Measurements from ENCODE around the gene CHCHD6. TPM values are rescaled to one million over a fixed set of nuclear protein-coding genes. Genes with fewer than 3 reads are reported as not detected.
"Not testable (repeated sequence)": the region's sequence is repeated elsewhere in the genome, so short reads cannot be mapped to it uniquely, and the experiment has no call there.

Gene CHCHD6
- total RNA-seq, 1 donor: 10.9 TPM

- DNase-seq (ENCODE audit: insufficient read length, low spot score, missing footprints): no peak
- Histone ChIP-seq H3K27ac (ENCODE audit: low read depth, low read length) (no peak overlapping the region), H3K4me1 (ENCODE audit: insufficient read depth, low read length) (peaks cover 38% of the 10 kb centered on the region), H2AFZ (ENCODE audit: low read length) (peak overlapping the region; percentile 18), H3K79me2 (ENCODE audit: insufficient read depth, low read length) (no peaks in the 10 kb centered on the region), H3K9me3 (ENCODE audit: low read depth, low read length) (no peaks in the 10 kb centered on the region), H3K36me3 (ENCODE audit: insufficient read depth, low read length) (no peaks in the 10 kb centered on the region), H4K20me1 (ENCODE audit: insufficient read depth, low read length) (no peaks in the 10 kb centered on the region), H3K27me3 (ENCODE audit: insufficient read depth, low read length) (no peaks in the 10 kb centered on the region), H3K4me2 (ENCODE audit: insufficient read depth, low read length) (peak overlapping the region; percentile 4), H3K4me3 (ENCODE audit: insufficient read depth, low read length) (no peak overlapping the region)
- no peak for TF ChIP-seq CTCF (IDR thresholded peaks at IDR 0.05; ENCODE audit: extremely low read depth, low read depth, low read length)
These were observed 80.2 kb downstream of the CHCHD6 start for GRCh38 chr3:126784254-126784653.

DNA sequence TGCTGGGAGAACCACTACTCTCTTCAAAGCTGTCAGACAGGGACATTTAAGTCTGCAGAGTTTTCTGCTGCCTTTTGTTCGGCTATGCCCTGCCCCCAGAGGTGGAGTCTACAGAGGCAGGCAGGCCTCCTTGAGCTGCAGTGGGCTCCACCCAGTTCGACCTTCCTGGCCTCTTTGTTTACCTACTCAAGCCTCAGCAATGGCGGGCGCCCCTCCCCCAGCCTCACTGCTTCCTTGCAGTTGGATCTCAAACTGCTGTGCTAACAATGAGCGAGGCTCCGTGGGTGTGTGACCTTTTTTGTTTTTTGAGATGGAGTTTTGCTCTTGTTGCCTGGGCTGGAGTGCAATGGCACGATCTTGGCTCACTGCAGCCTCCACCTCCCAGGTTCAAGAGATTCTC is 87.3 kb downstream of the CHCHD6 start:
- H2AFZ ChIP-seq (ENCODE audit: low read length); H3K4me2 ChIP-seq (ENCODE audit: insufficient read depth, low read length); H3K79me2 ChIP-seq (ENCODE audit: insufficient read depth, low read length); H3K27me3 ChIP-seq (ENCODE audit: insufficient read depth, low read length); H3K27ac ChIP-seq (ENCODE audit: low read depth, low read length); DNase-seq (ENCODE audit: insufficient read length, low spot score, missing footprints); H3K4me1 ChIP-seq (ENCODE audit: insufficient read depth, low read length); H3K9me3 ChIP-seq (ENCODE audit: low read depth, low read length); H3K36me3 ChIP-seq (ENCODE audit: insufficient read depth, low read length); H4K20me1 ChIP-seq (ENCODE audit: insufficient read depth, low read length); H3K4me3 ChIP-seq (ENCODE audit: insufficient read depth, low read length): not testable (repeated sequence)

DNA sequence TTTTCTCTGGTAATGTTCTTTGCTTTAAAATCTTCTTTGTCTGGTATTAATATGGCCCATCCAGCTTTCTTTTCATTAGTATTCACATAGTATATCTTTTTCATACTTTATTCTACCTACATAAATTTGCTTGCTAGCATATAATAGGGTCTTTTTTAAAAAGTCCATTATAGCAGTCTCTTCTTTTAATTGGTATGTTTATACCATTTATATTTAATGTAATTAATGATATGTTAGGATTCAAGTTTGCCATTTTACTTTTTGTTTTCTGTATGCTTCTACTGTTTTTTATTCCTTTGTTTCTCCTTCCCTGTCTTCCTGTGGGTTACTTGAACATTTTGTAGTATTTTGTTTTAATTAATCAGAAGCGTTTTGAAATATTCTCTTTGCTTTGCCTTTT is 89.0 kb downstream of the CHCHD6 start:
- no peaks in the 10 kb centered on the region for H3K4me1 ChIP-seq (ENCODE audit: insufficient read depth, low read length)
- no peak overlapping the region for H3K4me3 ChIP-seq (ENCODE audit: insufficient read depth, low read length)
- H3K4me2 ChIP-seq (ENCODE audit: insufficient read depth, low read length): no peak overlapping the region
- DNase-seq (ENCODE audit: insufficient read length, low spot score, missing footprints): no peak
- H3K27ac ChIP-seq (ENCODE audit: low read depth, low read length): no peak overlapping the region
- peaks cover 4% of the 10 kb centered on the region for H3K9me3 ChIP-seq (ENCODE audit: low read depth, low read length)
- H3K36me3 ChIP-seq (ENCODE audit: insufficient read depth, low read length): no peaks in the 10 kb centered on the region
- H3K27me3 ChIP-seq (ENCODE audit: insufficient read depth, low read length): no peaks in the 10 kb centered on the region
- no peaks in the 10 kb centered on the region for H4K20me1 ChIP-seq (ENCODE audit: insufficient read depth, low read length)
- no peak overlapping the region for H2AFZ ChIP-seq (ENCODE audit: low read length)
- no peak for TF ChIP-seq CTCF (IDR thresholded peaks at IDR 0.05; ENCODE audit: extremely low read depth, low read depth, low read length)
- no peaks in the 10 kb centered on the region for H3K79me2 ChIP-seq (ENCODE audit: insufficient read depth, low read length)

GRCh38 chr3:126797563-126797962 is 93.5 kb downstream of the CHCHD6 start:
- Histone ChIP-seq H4K20me1 (ENCODE audit: insufficient read depth, low read length) (no peaks in the 10 kb centered on the region), H3K36me3 (ENCODE audit: insufficient read depth, low read length) (no peaks in the 10 kb centered on the region)
- TF ChIP-seq CTCF (IDR thresholded peaks at IDR 0.05; ENCODE audit: extremely low read depth, low read depth, low read length): no peak

More at GRCh38 chr3:126797563-126797962, 93.5 kb downstream of the CHCHD6 start:
- no peaks in the 10 kb centered on the region for H3K79me2 ChIP-seq (ENCODE audit: insufficient read depth, low read length)
- peaks cover 6% of the 10 kb centered on the region for H3K4me1 ChIP-seq (ENCODE audit: insufficient read depth, low read length)
- DNase-seq (ENCODE audit: insufficient read length, low spot score, missing footprints): no peak
- H3K4me2 ChIP-seq (ENCODE audit: insufficient read depth, low read length): no peak overlapping the region
- H3K27ac ChIP-seq (ENCODE audit: low read depth, low read length): no peak overlapping the region
- H2AFZ ChIP-seq (ENCODE audit: low read length): no peak overlapping the region
- H3K4me3 ChIP-seq (ENCODE audit: insufficient read depth, low read length): no peak overlapping the region
- H3K9me3 ChIP-seq (ENCODE audit: low read depth, low read length): peaks cover 4% of the 10 kb centered on the region
- H3K27me3 ChIP-seq (ENCODE audit: insufficient read depth, low read length): no peaks in the 10 kb centered on the region
